HEK293 (cell line): ENCODE measurements around the gene SYNC.

Experiments used
- CTCF ChIA-PET: fragments of 350-600 bp; formaldehyde crosslinking; extraction: SDS; loops from one replicate; lab custom pipeline; 2021; ENCODE audit warnings: antibody characterized with exemption; lab: Yijun Ruan, JAX
- POLR2A ChIA-PET: fragments of 300-600 bp; formaldehyde crosslinking; extraction: SDS; loops from one replicate; lab custom pipeline; 2020; ENCODE audit warnings: antibody characterized with exemption, inconsistent platforms; lab: Yijun Ruan, JAX
- H3K27ac ChIP-seq: fragments of 200-500 bp; sonication (Bioruptor generic); 2 replicates; pipeline ENCODE4 v1.5.1; 2014; ENCODE audit warnings: low read depth, low read length, control low read depth, inconsistent platforms; ENCODE audit errors: extremely low read depth
- H3K36me3 ChIP-seq, 2 experiments: fragments of 200-500 bp in 1 of 2; sonication (Bioruptor generic) in 1 of 2; 1 replicate in 1 of 2; 2 replicates in 1 of 2; pipeline ENCODE4 v1.5.1; 2014 to 2017; ENCODE audit warnings: inconsistent platforms in 2 of 2, low read length in 2 of 2; ENCODE audit not compliant: control insufficient read depth in 2 of 2, insufficient read depth in 1 of 2
- H3K4me1 ChIP-seq: fragments of 200-500 bp; sonication (Bioruptor generic); 2 replicates; pipeline ENCODE4 v1.5.1; 2014; ENCODE audit warnings: mild to moderate bottlenecking, low read length, inconsistent platforms; ENCODE audit not compliant: control insufficient read depth, insufficient read depth
- H3K4me3 ChIP-seq: 2 replicates; pipeline ENCODE4 v1.5.1; 2011; ENCODE audit warnings: low read depth, mild to moderate bottlenecking, control low read depth, low read length, moderate library complexity
- H3K9me3 ChIP-seq: fragments of 200-500 bp; sonication (Bioruptor generic); 2 replicates; pipeline ENCODE4 v1.5.1; 2014; ENCODE audit warnings: low read depth, low read length, inconsistent platforms; ENCODE audit not compliant: control insufficient read depth, insufficient read depth
- HIC1 ChIP-seq: fragments of 450-650 bp; formaldehyde crosslinking; IDR thresholded peaks from 2 replicates; pipeline ENCODE4 v1.5.1; 2016; ENCODE audit warnings: missing biosample characterization, missing genetic modification characterization
- OVOL3 ChIP-seq: fragments of 450-650 bp; formaldehyde crosslinking; IDR thresholded peaks from 2 replicates; pipeline ENCODE4 v1.5.1; 2016; ENCODE audit warnings: missing biosample characterization, missing genetic modification characterization
- SCRT2 ChIP-seq: fragments of 450-650 bp; formaldehyde crosslinking; IDR thresholded peaks from 2 replicates; pipeline ENCODE4 v1.5.1; 2016; ENCODE audit warnings: missing biosample characterization, missing genetic modification characterization
- ZBTB11 ChIP-seq: fragments of 450-650 bp; formaldehyde crosslinking; conservative IDR thresholded peaks from 2 replicates; pipeline ENCODE4 v1.5.1; 2016; ENCODE audit warnings: low read depth, missing biosample characterization, missing genetic modification characterization
- ZBTB17 ChIP-seq: fragments of 450-650 bp; formaldehyde crosslinking; IDR thresholded peaks from 2 replicates; pipeline ENCODE4 v1.5.1; 2016; ENCODE audit warnings: missing biosample characterization, missing genetic modification characterization
- ZNF214 ChIP-seq: fragments of 450-650 bp; formaldehyde crosslinking; IDR thresholded peaks from 2 replicates; pipeline ENCODE4 v1.5.1; 2017; ENCODE audit warnings: missing biosample characterization, mild to moderate bottlenecking, missing genetic modification characterization, borderline replicate concordance
- ZNF266 ChIP-seq: fragments of 450-650 bp; formaldehyde crosslinking; IDR thresholded peaks from 2 replicates; pipeline ENCODE4 v1.5.1; 2016; ENCODE audit warnings: missing biosample characterization, missing genetic modification characterization, low read depth
- ZNF398 ChIP-seq: fragments of 450-650 bp; formaldehyde crosslinking; IDR thresholded peaks from 2 replicates; pipeline ENCODE4 v1.5.1; 2017; ENCODE audit warnings: missing biosample characterization, missing genetic modification characterization
- ZNF664 ChIP-seq: fragments of 450-650 bp; formaldehyde crosslinking; IDR thresholded peaks from 2 replicates; pipeline ENCODE4 v1.5.1; 2016; ENCODE audit warnings: missing biosample characterization, missing genetic modification characterization
- ZNF747 ChIP-seq: fragments of 450-650 bp; formaldehyde crosslinking; IDR thresholded peaks from 2 replicates; pipeline ENCODE4 v1.5.1; 2016; ENCODE audit warnings: missing biosample characterization, missing genetic modification characterization
- ZNF791 ChIP-seq: fragments of 450-650 bp; formaldehyde crosslinking; IDR thresholded peaks from 2 replicates; pipeline ENCODE4 v1.5.1; 2016; ENCODE audit warnings: missing biosample characterization, missing genetic modification characterization
- ZNF830 ChIP-seq: fragments of 450-650 bp; IDR thresholded peaks from 2 replicates; pipeline ENCODE4 v1.5.0; 2018; ENCODE audit warnings: missing biosample characterization, missing genetic modification characterization, low read depth, mild to moderate bottlenecking, moderate library complexity
- ZNF843 ChIP-seq: fragments of 450-650 bp; formaldehyde crosslinking; IDR thresholded peaks from 2 replicates; pipeline ENCODE4 v1.5.1; 2016; ENCODE audit warnings: missing biosample characterization, missing genetic modification characterization
- ZSCAN23 ChIP-seq: fragments of 450-650 bp; formaldehyde crosslinking; IDR thresholded peaks from 2 replicates; pipeline ENCODE4 v1.5.1; 2016; ENCODE audit warnings: missing biosample characterization, missing genetic modification characterization
- TF ChIP-seq, protein P1 (sequence below): fragments of 450-650 bp; formaldehyde crosslinking; IDR thresholded peaks from 2 replicates; pipeline ENCODE4 v1.5.1; 2017; ENCODE audit warnings: missing biosample characterization, mild to moderate bottlenecking, missing genetic modification characterization, moderate library complexity

SYNC gene

DNA sequence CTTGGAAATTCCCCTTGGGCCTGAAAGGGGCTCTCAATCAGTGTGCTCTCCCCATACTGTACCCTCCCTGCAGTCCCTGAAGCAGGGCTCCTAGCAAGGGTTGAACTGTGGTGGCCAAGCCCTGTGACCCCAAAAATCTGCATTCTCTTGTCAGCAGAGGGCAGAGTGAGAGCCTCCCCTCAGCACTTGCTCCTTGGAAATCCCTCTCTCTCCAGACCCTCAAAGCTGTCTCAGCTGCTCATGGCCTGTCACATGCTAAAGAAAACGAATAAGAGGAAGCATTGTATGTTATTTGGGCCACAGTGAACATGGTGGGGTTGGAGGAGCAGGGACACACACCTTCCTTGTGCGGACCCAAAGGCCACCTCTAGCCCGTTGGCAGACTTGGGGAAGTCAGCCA, 47.2 kb upstream of the SYNC start:
- POLR2A ChIA-PET = interaction anchor here (0.6 kb wide), 2 partner anchors 37 to 223 kb away, joined by 4 read pairs; no protein-coding TSS in a partner anchor
- H3K36me3 ChIP-seq = peaks cover 0 to 9% of the 10 kb centered on the region in 2 experiments; a peak in 2 of 3 replicates
- CTCF ChIA-PET = interaction anchor here (0.6 to 2.8 kb wide), 3 partner anchors 23 to 200 kb away, joined by 3 to 15 read pairs (median 9); no protein-coding TSS in a partner anchor

More for the DNA sequence above, 47.2 kb upstream of the SYNC start:
- TF ChIP-seq, protein P1, sequence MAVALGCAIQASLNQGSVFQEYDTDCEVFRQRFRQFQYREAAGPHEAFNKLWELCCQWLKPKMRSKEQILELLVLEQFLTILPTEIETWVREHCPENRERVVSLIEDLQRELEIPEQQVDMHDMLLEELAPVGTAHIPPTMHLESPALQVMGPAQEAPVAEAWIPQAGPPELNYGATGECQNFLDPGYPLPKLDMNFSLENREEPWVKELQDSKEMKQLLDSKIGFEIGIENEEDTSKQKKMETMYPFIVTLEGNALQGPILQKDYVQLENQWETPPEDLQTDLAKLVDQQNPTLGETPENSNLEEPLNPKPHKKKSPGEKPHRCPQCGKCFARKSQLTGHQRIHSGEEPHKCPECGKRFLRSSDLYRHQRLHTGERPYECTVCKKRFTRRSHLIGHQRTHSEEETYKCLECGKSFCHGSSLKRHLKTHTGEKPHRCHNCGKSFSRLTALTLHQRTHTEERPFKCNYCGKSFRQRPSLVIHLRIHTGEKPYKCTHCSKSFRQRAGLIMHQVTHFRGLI (tag by site-specific recombination) = no peak
- TF ChIP-seq ZNF398 (tag by site-specific recombination) (no peak), ZNF214 (tag by site-specific recombination) (no peak), HIC1 (tag by site-specific recombination) (no peak), ZNF830 (no peak), ZBTB17 (tag by site-specific recombination) (no peak), ZNF843 (no peak), OVOL3 (tag by site-specific recombination) (no peak), ZNF664 (tag by site-specific recombination) (no peak), ZBTB11 (no peak), ZNF791 (no peak), ZSCAN23 (no peak), ZNF747 (no peak), ZNF266 (tag by site-specific recombination) (no peak), SCRT2 (tag by site-specific recombination) (no peak)
- Histone ChIP-seq H3K27ac (no peak overlapping the region), H3K9me3 (no peaks in the 10 kb centered on the region), H3K4me1 (no peaks in the 10 kb centered on the region), H3K4me3 (no peak overlapping the region)
